NK-92 (cell line): Measurements from ENCODE around the gene RCC1.
"Not testable (repeated sequence)": the region's sequence is repeated elsewhere in the genome, so short reads cannot be mapped to it uniquely, and the experiment has no call there.

Experiments used
- DNase-seq: peaks from one replicate; lab custom pipeline; 2025; ENCODE audit not compliant: unreplicated experiment; lab: John Stamatoyannopoulos, UW

Gene RCC1

DNA sequence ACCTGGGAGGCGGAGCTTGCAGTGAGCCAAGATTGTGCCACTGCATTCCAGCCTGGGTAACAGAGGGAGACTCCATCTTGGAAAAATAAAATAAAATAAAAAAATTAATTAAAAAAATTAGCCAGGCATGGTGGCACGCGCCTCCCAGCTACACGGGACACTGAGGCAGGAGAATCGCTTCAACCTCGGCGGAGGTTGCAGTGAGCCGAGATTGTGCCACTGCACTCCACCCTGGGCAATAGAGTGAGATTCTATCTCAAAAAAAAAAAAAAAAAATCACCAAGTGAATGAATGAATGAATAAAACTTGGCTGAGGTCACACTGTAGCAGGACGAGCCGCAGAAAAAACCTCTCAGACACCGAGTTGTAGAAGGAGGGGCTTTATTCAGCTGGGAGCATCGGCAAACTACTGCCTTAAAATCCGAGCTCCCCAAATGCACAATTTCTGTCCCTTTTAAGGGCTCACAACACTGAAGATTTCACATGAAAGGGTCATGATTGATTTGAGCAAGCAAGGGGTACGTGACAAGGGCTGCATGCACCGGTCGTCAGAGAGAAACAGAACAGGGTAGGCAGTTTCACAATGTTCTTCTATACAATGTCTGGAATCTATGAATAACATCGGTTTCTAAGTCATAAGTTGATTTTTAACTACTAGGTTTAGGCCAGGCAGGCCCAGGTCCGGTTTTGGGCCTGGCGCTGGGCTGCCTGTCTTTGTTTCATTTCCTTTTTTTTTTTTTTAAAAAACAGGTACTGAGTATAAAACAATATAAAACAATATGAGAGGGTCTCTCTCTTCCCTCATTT is 80.9 kb downstream of the RCC1 start:
- DNase-seq = not testable (repeated sequence)
